ENCODE data around the gene POU3F1.

POU3F1 gene

GRCh38 chr1:38000529-38001455 is 45.8 kb downstream of the POU3F1 start:
- Histone ChIP-seq H3K27ac (replicated peaks) (peak overlapping the region; percentile 80), H3K4me3 (replicated peaks; ENCODE audit: insufficient read depth, low read length) (no peak overlapping the region), H3K27me3 (ENCODE audit: insufficient read depth, poor library complexity, severe bottlenecking) (no peaks in the 10 kb centered on the region)
- TF ChIP-seq POLR2AphosphoS5 (IDR thresholded peaks at IDR 0.05; ENCODE audit: low read depth) (peak; percentile 14; the same call in 1 of the 2 replicates), REST (IDR thresholded peaks at IDR 0.05; ENCODE audit: insufficient replicate concordance, low read depth) (no peak)
- peak in 1 of 2 experiments; percentile 47 for DNase-seq (ENCODE audit: low read depth in 1 of 2, low spot score in 1 of 2)

GRCh38 chr1:38000233-38000528 is 46.4 kb downstream of the POU3F1 start:
- Histone ChIP-seq H3K4me3 (replicated peaks; ENCODE audit: insufficient read depth, low read length) (no peak overlapping the region), H3K27me3 (ENCODE audit: insufficient read depth, poor library complexity, severe bottlenecking) (no peaks in the 10 kb centered on the region), H3K27ac (replicated peaks) (peak overlapping the region; percentile 80)
- TF ChIP-seq REST (IDR thresholded peaks at IDR 0.05; ENCODE audit: insufficient replicate concordance, low read depth) (no peak), SPI1 (IDR thresholded peaks at IDR 0.05; ENCODE audit: borderline replicate concordance, low read depth) (peak; percentile 24; the same call in 1 of the 2 replicates)
- TF ChIP-seq, protein P1, sequence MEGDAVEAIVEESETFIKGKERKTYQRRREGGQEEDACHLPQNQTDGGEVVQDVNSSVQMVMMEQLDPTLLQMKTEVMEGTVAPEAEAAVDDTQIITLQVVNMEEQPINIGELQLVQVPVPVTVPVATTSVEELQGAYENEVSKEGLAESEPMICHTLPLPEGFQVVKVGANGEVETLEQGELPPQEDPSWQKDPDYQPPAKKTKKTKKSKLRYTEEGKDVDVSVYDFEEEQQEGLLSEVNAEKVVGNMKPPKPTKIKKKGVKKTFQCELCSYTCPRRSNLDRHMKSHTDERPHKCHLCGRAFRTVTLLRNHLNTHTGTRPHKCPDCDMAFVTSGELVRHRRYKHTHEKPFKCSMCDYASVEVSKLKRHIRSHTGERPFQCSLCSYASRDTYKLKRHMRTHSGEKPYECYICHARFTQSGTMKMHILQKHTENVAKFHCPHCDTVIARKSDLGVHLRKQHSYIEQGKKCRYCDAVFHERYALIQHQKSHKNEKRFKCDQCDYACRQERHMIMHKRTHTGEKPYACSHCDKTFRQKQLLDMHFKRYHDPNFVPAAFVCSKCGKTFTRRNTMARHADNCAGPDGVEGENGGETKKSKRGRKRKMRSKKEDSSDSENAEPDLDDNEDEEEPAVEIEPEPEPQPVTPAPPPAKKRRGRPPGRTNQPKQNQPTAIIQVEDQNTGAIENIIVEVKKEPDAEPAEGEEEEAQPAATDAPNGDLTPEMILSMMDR (IDR thresholded peaks at IDR 0.05; ENCODE audit: insufficient read depth, low read length) = no peak
- DNase-seq (ENCODE audit: low read depth in 1 of 2, low spot score in 1 of 2) = no peak

DNA sequence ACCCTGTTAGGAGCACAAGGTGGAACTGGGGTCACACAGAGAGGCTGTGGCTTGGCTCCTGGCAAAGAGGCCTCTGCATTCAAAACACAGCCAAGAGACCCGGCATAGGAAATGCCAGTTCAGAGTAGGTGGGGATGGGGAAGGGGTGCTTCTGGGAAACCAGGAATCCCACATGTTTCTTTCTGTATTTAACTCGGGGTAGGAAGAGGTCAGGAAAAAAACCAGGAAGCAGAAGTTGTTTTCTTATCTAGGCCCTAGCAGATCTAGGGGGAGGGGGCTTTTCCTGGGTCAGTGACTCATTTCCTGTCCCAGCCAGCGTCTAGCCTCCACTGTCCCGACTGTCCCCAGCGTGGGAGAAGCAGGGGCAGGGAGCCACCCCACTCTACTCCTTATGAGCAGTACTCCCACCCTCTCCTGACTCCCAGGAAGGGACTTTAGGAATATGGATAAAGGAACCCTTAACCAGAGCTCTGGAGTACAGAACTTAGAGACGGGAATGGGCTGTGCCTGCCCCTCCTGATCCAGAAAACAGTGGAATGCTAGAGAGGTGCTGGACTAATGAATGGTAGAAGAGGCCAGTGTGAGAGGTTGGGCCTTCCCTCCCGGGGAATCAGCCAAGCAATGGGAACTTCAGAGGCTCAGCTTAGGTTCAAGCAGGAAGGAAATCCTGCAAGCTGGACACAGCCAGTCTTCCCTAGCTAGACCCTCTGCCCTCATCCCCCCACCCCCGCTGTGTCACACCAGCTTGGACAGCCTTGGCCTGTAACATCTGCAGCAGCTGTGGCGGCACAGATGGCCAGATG is 47.0 kb downstream of the POU3F1 start:
- Histone ChIP-seq H3K27me3 (ENCODE audit: insufficient read depth, poor library complexity, severe bottlenecking) (no peaks in the 10 kb centered on the region), H3K27ac (replicated peaks) (peak overlapping the region; percentile 80), H3K4me3 (replicated peaks; ENCODE audit: insufficient read depth, low read length) (no peak overlapping the region)
- peak; percentile 7; the same call in 1 of the 2 replicates for TF ChIP-seq SPI1 (IDR thresholded peaks at IDR 0.05; ENCODE audit: borderline replicate concordance, low read depth)
- 0 out of 2 replicates have a peak, but pooled peaks have one; percentile 35 for TF ChIP-seq GABPA (IDR thresholded peaks at IDR 0.05; ENCODE audit: low read depth)
- no peak for TF ChIP-seq REST (IDR thresholded peaks at IDR 0.05; ENCODE audit: insufficient replicate concordance, low read depth)
- peak; percentile 68 to 74 for DNase-seq (ENCODE audit: low read depth in 1 of 2, low spot score in 1 of 2)
